Measurements from ENCODE around the gene PTS. TPM values are rescaled to one million over a fixed set of nuclear protein-coding genes. Genes with fewer than 3 reads are reported as not detected.

The PTS gene
- total and polyA plus RNA-seq, 4 donors, result 36.5 to 61.2 (median 45.2) TPM

- ATAC-seq (ENCODE audit: low FRiP score), result no peak
- Histone ChIP-seq H3K9me3 (ENCODE audit: control insufficient read depth, low read length) (no peaks in the 10 kb centered on the region), H3K4me1 (ENCODE audit: control insufficient read depth in 1 of 2, insufficient read depth in 2 of 2, low read length in 2 of 2) (no peaks in the 10 kb centered on the region), H3K4me3 (ENCODE audit: low read length in 2 of 2) (no peak overlapping the region), H3K27ac (ENCODE audit: low read depth in 1 of 2, low read length in 2 of 2) (no peak overlapping the region), H3K36me3 (ENCODE audit: control insufficient read depth in 1 of 2, insufficient read depth in 2 of 2, low read length in 1 of 2) (no peaks in the 10 kb centered on the region), H3K27me3 (ENCODE audit: control insufficient read depth in 1 of 2, insufficient read depth in 2 of 2, low read length in 1 of 2) (no peaks in the 10 kb centered on the region)
- 89 to 91% methylated on average over 4 of the region's 4 CpGs for WGBS, 2 donors
- intact Hi-C loops (cut with DNase I), result loop anchor here (2.0 to 10.0 kb wide), 5 partner anchors 61 to 1006 kb away; no protein-coding TSS in a partner anchor
- DNase-seq, result no peak
Observed at GRCh38 chr11:112281726-112282125, 55.5 kb downstream of the PTS start.

Other genes starting within 250 kb of the PTS start
- 10 to 100 TPM; 20.7 to 20.8 TPM for gene DLAT, start 201.0 kb upstream of the PTS start, total RNA-seq
- 10 to 100 TPM; 11.9 to 12.8 TPM for gene DLAT, start 201.0 kb upstream of the PTS start, polyA plus RNA-seq
- 1 to 10 TPM in 1 of 2 donors, under 1 TPM in 1; 0.49 to 1.4 TPM for gene PIH1D2, start 152.4 kb upstream of the PTS start, total RNA-seq
- 10 to 100 TPM in 1 of 2 donors, 1 to 10 TPM in 1; 1.0 to 10.3 TPM for gene PIH1D2, start 152.4 kb upstream of the PTS start, polyA plus RNA-seq
- 10 to 100 TPM; 14.7 to 16.3 TPM for gene NKAPD1, start 152.1 kb upstream of the PTS start, total RNA-seq
- 10 to 100 TPM; 14.4 to 19.7 TPM for gene NKAPD1, start 152.1 kb upstream of the PTS start, polyA plus RNA-seq
- gene TIMM8B, start 139.7 kb upstream of the PTS start, total RNA-seq, result 10 to 100 TPM; 30.4 to 31.9 TPM
- 100 to 1,000 TPM in 1 of 2 donors, 10 to 100 TPM in 1; 45.4 to 131 TPM for gene TIMM8B, start 139.7 kb upstream of the PTS start, polyA plus RNA-seq
- gene SDHD, start 139.6 kb upstream of the PTS start, total RNA-seq, result 10 to 100 TPM; 58.4 to 65.2 TPM
- gene SDHD, start 139.6 kb upstream of the PTS start, polyA plus RNA-seq, result 100 to 1,000 TPM in 1 of 2 donors, 10 to 100 TPM in 1; 96.3 to 157 TPM
- 10 to 100 TPM; 11.1 to 17.1 TPM for gene IL18, start 62.3 kb upstream of the PTS start, total RNA-seq
- gene IL18, start 62.3 kb upstream of the PTS start, polyA plus RNA-seq, result 10 to 100 TPM in 1 of 2 donors, 1 to 10 TPM in 1; 4.1 to 29.8 TPM
- gene TEX12, start 59.1 kb upstream of the PTS start, total RNA-seq, result under 1 TPM; 0.57 to 0.97 TPM
- not detected for gene TEX12, start 59.1 kb upstream of the PTS start, polyA plus RNA-seq
- 1 to 10 TPM; 6.1 to 9.1 TPM for gene BCO2, start 50.9 kb upstream of the PTS start, total RNA-seq
- gene BCO2, start 50.9 kb upstream of the PTS start, polyA plus RNA-seq, result 10 to 100 TPM in 1 of 2 donors, 1 to 10 TPM in 1; 1.1 to 13.0 TPM
- not detected for gene PLET1, start 34.4 kb downstream of the PTS start, total RNA-seq
- gene PLET1, start 34.4 kb downstream of the PTS start, polyA plus RNA-seq, result not detected

Data from aorta (tissue), 5 donors.